K562 (cell line): ENCODE data around the gene PRKACA. TPM values are rescaled to one million over a fixed set of nuclear protein-coding genes. Genes with fewer than 3 reads are reported as not detected.
A peak's percentile ranks its signal among the peaks of the same experiment; 100 is the strongest.

Experiments used
- ARID4B ChIP-seq: sonication (generic); formaldehyde crosslinking; IDR thresholded peaks from 2 replicates; pipeline ENCODE4 v1.8.0; 2022; ENCODE audit warnings: mild to moderate bottlenecking, missing genetic modification reagents
- BMI1 ChIP-seq: fragments of 150-350 bp; IDR thresholded peaks from 2 replicates; pipeline ENCODE4 v1.6.1; 2014; ENCODE audit warnings: low read length
- DNMT1 ChIP-seq: fragments of 450-650 bp; IDR thresholded peaks from 2 replicates; pipeline ENCODE4 v1.6.1; 2016; ENCODE audit warnings: antibody characterized with exemption, mild to moderate bottlenecking
- ETV5 ChIP-seq: sonication (generic); formaldehyde crosslinking; IDR thresholded peaks from 2 replicates; pipeline ENCODE4 v1.4.0; 2020; ENCODE audit warnings: low read depth, mild to moderate bottlenecking, missing genetic modification reagents
- FOXK2 ChIP-seq, 2 experiments: fragments of 450-650 bp; IDR thresholded peaks in 1 of 2; conservative IDR thresholded peaks in 1 of 2; 2 replicates each; pipeline ENCODE4 v1.6.1; 2016; ENCODE audit warnings: low read depth in 2 of 2, mild to moderate bottlenecking in 1 of 2
- FOXM1 ChIP-seq, 2 experiments: fragments of 450-650 bp in 1 of 2; sonication (generic) in 1 of 2; formaldehyde crosslinking in 1 of 2; IDR thresholded peaks; 2 replicates each; pipeline versions ENCODE4 v1.6.1 to v1.9.0; 2017 to 2022; ENCODE audit warnings: low read depth in 2 of 2, mild to moderate bottlenecking in 2 of 2, missing genetic modification reagents in 1 of 2, moderate library complexity in 1 of 2
- FOXP1 ChIP-seq: sonication (generic); formaldehyde crosslinking; IDR thresholded peaks from 2 replicates; pipeline ENCODE4 v1.8.0; 2022; ENCODE audit warnings: mild to moderate bottlenecking, missing genetic modification reagents
- GTF3C2 ChIP-seq: IDR thresholded peaks from 3 replicates; pipeline ENCODE4 v1.6.1; 2011; ENCODE audit warnings: borderline replicate concordance, mild to moderate bottlenecking, moderate library complexity; ENCODE audit not compliant: insufficient read length; ENCODE audit errors: extremely low read depth
- MCM2 ChIP-seq: fragments of 450-650 bp; IDR thresholded peaks from 2 replicates; pipeline ENCODE4 v1.6.1; 2017; ENCODE audit warnings: low read depth, mild to moderate bottlenecking
- MLX ChIP-seq, 2 experiments: fragments of 450-650 bp in 1 of 2; sonication (generic) in 1 of 2; formaldehyde crosslinking; conservative IDR thresholded peaks; 2 replicates each; pipeline versions ENCODE4 v1.4.0 to v1.8.1; 2020 to 2022; ENCODE audit warnings: mild to moderate bottlenecking in 1 of 2, missing genetic modification reagents in 1 of 2
- NFIX ChIP-seq: fragments of 250-450 bp; sonication (Bioruptor Pico); IDR thresholded peaks from 2 replicates; pipeline ENCODE4 v1.4.0; 2020; ENCODE audit warnings: low read depth, mild to moderate bottlenecking, moderate library complexity
- NFRKB ChIP-seq: fragments of 450-650 bp; IDR thresholded peaks from 2 replicates; pipeline ENCODE4 v1.6.1; 2016; ENCODE audit warnings: low read depth
- POLR2B ChIP-seq: fragments of 450-650 bp; IDR thresholded peaks from 2 replicates; pipeline ENCODE4 v1.6.1; 2018; ENCODE audit warnings: low read depth; ENCODE audit not compliant: partially characterized antibody
- RAD51 ChIP-seq: fragments of 450-650 bp; IDR thresholded peaks from 2 replicates; pipeline ENCODE4 v1.7.1; 2016; ENCODE audit warnings: low read depth, mild to moderate bottlenecking, borderline replicate concordance
- SIN3B ChIP-seq: fragments of 450-650 bp; IDR thresholded peaks from 2 replicates; pipeline ENCODE4 v1.6.1; 2017; ENCODE audit warnings: low read depth, mild to moderate bottlenecking, moderate library complexity
- SP2 ChIP-seq: IDR thresholded peaks from 2 replicates; pipeline ENCODE4 v1.6.1; 2011; ENCODE audit warnings: mild to moderate bottlenecking, low read depth, low read length, moderate library complexity; ENCODE audit not compliant: poor library complexity, severe bottlenecking; ENCODE audit errors: extremely low read depth
- XRCC4 ChIP-seq: IDR thresholded peaks from one replicate; pipeline ENCODE4 v1.6.1; 2011; ENCODE audit not compliant: insufficient read depth, insufficient read length; ENCODE audit errors: extremely low read depth
- ZFP36 ChIP-seq: fragments of 150-350 bp; IDR thresholded peaks from 2 replicates; pipeline ENCODE4 v1.6.1; 2018; ENCODE audit warnings: low read length, low read depth; ENCODE audit not compliant: partially characterized antibody
- ZKSCAN8 ChIP-seq: fragments of 200-800 bp; sonication (Bioruptor generic); IDR thresholded peaks from 2 replicates; pipeline ENCODE4 v1.6.1; 2016; ENCODE audit warnings: missing genetic modification characterization, missing compliant biosample characterization
- polyA plus RNA-seq, 8 experiments: library from polyadenylated mRNA; depleted of rRNA in 4 of 8; stranded (reverse) in 5 of 8; unstranded in 3 of 8; fragments of >200 nt; fragmentation: Nextera tagmentation in 2 of 8; fragmentation: Illumina TruSeq in 1 of 8; extraction: Ambion mirVana in 2 of 8; extraction: Trizol in 1 of 8; gene quantifications; 2 replicates each; pipeline versions ENCODE4 v1.2.1 to v1.2.3, GENCODE V29; 2011 to 2014; ENCODE audit warnings: inconsistent platforms in 1 of 8, missing spikeins in 1 of 8
- total RNA-seq, 7 experiments: library from RNA; depleted of rRNA in 6 of 7; stranded (reverse); fragments of >200 nt in 6 of 7; fragmentation: Illumina TruSeq in 2 of 7; extraction: Trizol in 2 of 7; gene quantifications; 2 replicates each; pipeline versions ENCODE4 v1.2.1 to v1.2.3, GENCODE V29; 2011 to 2021; ENCODE audit warnings: low replicate concordance in 1 of 7

The PRKACA gene
- total and polyA plus RNA-seq, 9 of the 15 experiments (the other 6 are each of a cell fraction or from before 2014, with no cell fraction given), result 1.2 to 63.1 (median 13.0) TPM

- TF ChIP-seq FOXK2 (conservative IDR thresholded peaks at IDR 0.05 in 1 of 2, IDR thresholded peaks at IDR 0.05 in 1 of 2; ENCODE audit: low read depth in 2 of 2), result no peak
- no peak for TF ChIP-seq NFRKB
- TF ChIP-seq MCM2, result no peak
- TF ChIP-seq RAD51, result no peak
- no peak for TF ChIP-seq ZKSCAN8 (CRISPR knock-in tag)
- TF ChIP-seq GTF3C2, result no peak
- TF ChIP-seq ARID4B, result peak; percentile 35; the same call in 1 of the 2 replicates
- TF ChIP-seq SP2, result no peak
- no peak for TF ChIP-seq ZFP36
- TF ChIP-seq DNMT1, result no peak
- peak; percentile 58 for TF ChIP-seq SIN3B
- TF ChIP-seq XRCC4, result no peak
- TF ChIP-seq BMI1, result no peak
- no peak for TF ChIP-seq POLR2B
- no peak for TF ChIP-seq FOXM1 (IDR thresholded peaks at IDR 0.05; ENCODE audit: low read depth)
- TF ChIP-seq FOXM1 (CRISPR knock-in tag; IDR thresholded peaks at IDR 0.05; ENCODE audit: low read depth), result no peak
- 0 out of 2 replicates have a peak, but pooled peaks have one; percentile 10 for TF ChIP-seq FOXP1 (CRISPR knock-in tag)
- TF ChIP-seq ETV5, result no peak
- TF ChIP-seq MLX (CRISPR knock-in tag; conservative IDR thresholded peaks at IDR 0.05), result no peak
- TF ChIP-seq NFIX (CRISPR knock-in tag), result no peak
Observed at GRCh38 chr19:14073261-14073924, 44.2 kb downstream of the PRKACA start (continued).
